Measurements from ENCODE around the gene SORCS2.

Gene SORCS2

DNA sequence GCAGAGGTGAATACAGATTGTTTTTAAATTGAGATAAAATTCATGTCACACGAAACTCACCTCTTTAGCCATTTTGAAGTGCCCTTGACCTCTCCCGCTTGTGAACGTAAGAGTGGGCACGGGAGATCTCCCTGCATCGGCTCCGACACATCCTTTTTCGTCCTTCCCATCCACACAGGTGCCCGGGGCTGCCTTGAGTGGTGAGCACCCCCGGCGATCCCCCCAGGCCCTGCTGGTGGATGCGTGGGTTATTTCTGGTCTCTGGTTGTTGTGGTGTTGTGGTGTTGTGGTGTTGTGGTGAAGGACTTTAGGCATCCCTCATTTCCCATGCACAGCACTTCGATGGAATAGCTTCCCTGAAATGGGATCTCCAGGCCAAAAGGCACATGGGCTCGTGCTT lies 196.3 kb downstream of the SORCS2 start:
- Histone ChIP-seq H3K36me3 (ENCODE audit: control insufficient read depth in 4 of 4, insufficient read depth in 4 of 4, low read length in 3 of 4) (no peaks in the 10 kb centered on the region), H3K4me1 (ENCODE audit: control extremely low read depth in 1 of 4, control insufficient read depth in 4 of 4, insufficient read depth in 4 of 4, low read length in 3 of 4) (no peaks in the 10 kb centered on the region), H3K27ac (ENCODE audit: insufficient read depth in 1 of 2, low read depth in 1 of 2, low read length in 2 of 2, poor library complexity in 1 of 2, severe bottlenecking in 2 of 2) (no peak overlapping the region), H3K27me3 (replicated peaks in 2 of 5; ENCODE audit: control insufficient read depth in 4 of 5, insufficient read depth in 5 of 5, low read length in 4 of 5) (peaks cover 0 to 54% (median 3%) of the 10 kb centered on the region in 5 experiments), H3K4me3 (ENCODE audit: control insufficient read depth in 1 of 7, extremely low read depth in 1 of 7, insufficient read depth in 4 of 7, low read depth in 2 of 7, low read length in 6 of 7) (no peak overlapping the region), H3K9me3 (ENCODE audit: control extremely low read depth in 1 of 5, control insufficient read depth in 4 of 5, insufficient read depth in 2 of 5, low read depth in 1 of 5, low read length in 4 of 5) (peaks cover 0 to 5% (median 0%) of the 10 kb centered on the region in 5 experiments)
- POLR2A ChIA-PET: no interaction called here
- no peak for DNase-seq
- CTCF ChIA-PET: no interaction called here
- WGBS (ENCODE audit: insufficient coverage): 85% methylated on average over 7 of the region's 13 CpGs

DNA sequence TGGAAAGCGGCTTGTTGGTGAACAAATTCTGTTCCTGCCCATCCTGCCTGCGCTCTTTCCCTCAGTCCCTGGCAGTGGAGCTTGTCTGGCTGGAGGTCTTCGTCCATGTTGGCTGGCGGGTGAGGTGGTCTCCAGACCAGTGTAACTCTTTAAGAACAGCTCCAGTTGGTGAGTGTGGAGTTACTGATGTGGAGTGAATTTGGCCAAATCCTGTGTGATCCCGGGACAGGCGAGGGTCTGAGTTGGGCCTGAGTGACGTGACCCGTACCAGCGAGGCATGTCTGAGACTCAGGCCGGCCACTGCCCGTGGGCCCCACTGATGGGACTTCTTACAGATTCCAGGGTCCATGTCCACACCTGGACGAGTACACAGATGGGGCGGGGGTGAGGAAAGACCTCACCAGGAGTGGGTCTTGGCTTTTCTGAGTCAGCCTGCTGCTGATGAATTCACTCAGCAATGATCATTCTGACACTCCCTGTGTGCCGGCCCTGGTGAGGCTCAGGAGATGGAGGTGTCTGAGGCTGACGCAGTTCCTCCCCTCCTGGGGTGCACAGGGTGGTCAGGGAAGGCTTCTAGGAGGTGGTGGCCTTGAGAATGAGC lies 196.9 kb downstream of the SORCS2 start:
- H3K9me3 ChIP-seq (ENCODE audit: control extremely low read depth in 1 of 5, control insufficient read depth in 4 of 5, insufficient read depth in 2 of 5, low read depth in 1 of 5, low read length in 4 of 5): peaks cover 0 to 5% (median 0%) of the 10 kb centered on the region in 5 experiments
- 90% methylated on average over 14 of the region's 15 CpGs for WGBS (ENCODE audit: insufficient coverage)
- no peak overlapping the region for H3K4me3 ChIP-seq (ENCODE audit: control insufficient read depth in 1 of 7, extremely low read depth in 1 of 7, insufficient read depth in 4 of 7, low read depth in 2 of 7, low read length in 6 of 7)
- H3K27me3 ChIP-seq (replicated peaks in 2 of 5; ENCODE audit: control insufficient read depth in 4 of 5, insufficient read depth in 5 of 5, low read length in 4 of 5): peaks cover 0 to 59% (median 5%) of the 10 kb centered on the region in 5 experiments
- no peak for DNase-seq
- no peaks in the 10 kb centered on the region for H3K4me1 ChIP-seq (ENCODE audit: control extremely low read depth in 1 of 4, control insufficient read depth in 4 of 4, insufficient read depth in 4 of 4, low read length in 3 of 4)
- H3K36me3 ChIP-seq (ENCODE audit: control insufficient read depth in 4 of 4, insufficient read depth in 4 of 4, low read length in 3 of 4): no peaks in the 10 kb centered on the region
- POLR2A ChIA-PET: no interaction called here
- CTCF ChIA-PET: no interaction called here
- no peak overlapping the region for H3K27ac ChIP-seq (ENCODE audit: insufficient read depth in 1 of 2, low read depth in 1 of 2, low read length in 2 of 2, poor library complexity in 1 of 2, severe bottlenecking in 2 of 2)

DNA sequence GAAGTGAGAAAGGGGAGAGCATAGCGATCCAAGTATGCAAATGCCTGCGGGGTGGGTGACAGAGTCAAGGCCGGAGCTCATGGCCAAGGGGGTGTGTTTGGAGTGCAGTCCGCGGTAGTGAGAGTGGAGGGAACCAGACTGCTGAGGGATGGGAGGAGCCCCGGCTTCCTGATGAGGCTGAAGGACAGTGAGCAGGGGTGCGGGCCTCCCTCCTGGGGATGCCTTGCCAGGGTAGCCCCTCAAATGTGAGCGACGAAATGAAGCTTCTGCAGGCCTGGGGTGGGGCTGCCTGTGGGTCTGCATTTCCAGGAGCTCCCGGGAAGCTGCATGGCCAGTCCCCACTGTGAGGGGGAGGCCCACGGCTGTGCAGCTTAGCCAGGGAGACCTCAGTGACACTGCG lies 197.4 kb downstream of the SORCS2 start:
- Histone ChIP-seq H3K4me3 (ENCODE audit: control insufficient read depth in 1 of 7, extremely low read depth in 1 of 7, insufficient read depth in 4 of 7, low read depth in 2 of 7, low read length in 6 of 7) (no peak overlapping the region), H3K36me3 (ENCODE audit: control insufficient read depth in 4 of 4, insufficient read depth in 4 of 4, low read length in 3 of 4) (no peaks in the 10 kb centered on the region), H3K9me3 (ENCODE audit: control extremely low read depth in 1 of 5, control insufficient read depth in 4 of 5, insufficient read depth in 2 of 5, low read depth in 1 of 5, low read length in 4 of 5) (peaks cover 0 to 5% (median 0%) of the 10 kb centered on the region in 5 experiments), H3K27me3 (replicated peaks in 2 of 5; ENCODE audit: control insufficient read depth in 4 of 5, insufficient read depth in 5 of 5, low read length in 4 of 5) (peaks cover 0 to 62% (median 2%) of the 10 kb centered on the region in 5 experiments), H3K27ac (ENCODE audit: insufficient read depth in 1 of 2, low read depth in 1 of 2, low read length in 2 of 2, poor library complexity in 1 of 2, severe bottlenecking in 2 of 2) (no peak overlapping the region), H3K4me1 (ENCODE audit: control extremely low read depth in 1 of 4, control insufficient read depth in 4 of 4, insufficient read depth in 4 of 4, low read length in 3 of 4) (no peaks in the 10 kb centered on the region)
- ChIA-PET POLR2A (no interaction called here), CTCF (no interaction called here)
- WGBS (ENCODE audit: insufficient coverage): 54% methylated on average over 12 of the region's 12 CpGs
- no peak for DNase-seq

DNA sequence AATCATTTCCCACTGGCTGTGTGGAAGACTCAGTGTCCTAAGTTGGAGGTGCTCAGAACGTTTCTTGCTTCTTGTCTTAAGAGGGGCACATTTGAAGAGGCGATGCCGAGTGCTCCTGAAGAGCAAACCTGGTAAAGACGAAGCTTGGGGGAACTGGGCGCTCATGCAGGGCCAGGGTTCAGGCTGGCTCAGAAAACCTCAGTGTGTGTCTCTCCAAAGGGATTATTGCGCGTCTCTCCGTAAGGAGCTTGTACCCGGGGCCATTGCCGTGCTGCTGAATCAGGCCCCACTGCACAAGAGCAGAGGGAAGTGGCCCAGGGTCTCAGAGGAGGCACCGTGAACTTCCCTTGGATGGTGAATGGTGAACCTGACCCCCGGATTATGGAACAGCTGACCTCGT lies 198.0 kb downstream of the SORCS2 start:
- H3K9me3 ChIP-seq (ENCODE audit: control extremely low read depth in 1 of 5, control insufficient read depth in 4 of 5, insufficient read depth in 2 of 5, low read depth in 1 of 5, low read length in 4 of 5): peaks cover 0 to 5% (median 0%) of the 10 kb centered on the region in 5 experiments
- ChIA-PET POLR2A (no interaction called here), CTCF (no interaction called here)
- 89% methylated on average over 13 of the region's 13 CpGs for WGBS (ENCODE audit: insufficient coverage)
- no peaks in the 10 kb centered on the region for H3K4me1 ChIP-seq (ENCODE audit: control extremely low read depth in 1 of 4, control insufficient read depth in 4 of 4, insufficient read depth in 4 of 4, low read length in 3 of 4)
- no peaks in the 10 kb centered on the region for H3K36me3 ChIP-seq (ENCODE audit: control insufficient read depth in 4 of 4, insufficient read depth in 4 of 4, low read length in 3 of 4)
- no peak for DNase-seq
- no peak overlapping the region for H3K4me3 ChIP-seq (ENCODE audit: control insufficient read depth in 1 of 7, extremely low read depth in 1 of 7, insufficient read depth in 4 of 7, low read depth in 2 of 7, low read length in 6 of 7)
- H3K27ac ChIP-seq (ENCODE audit: insufficient read depth in 1 of 2, low read depth in 1 of 2, low read length in 2 of 2, poor library complexity in 1 of 2, severe bottlenecking in 2 of 2): no peak overlapping the region
- peaks cover 0 to 66% (median 2%) of the 10 kb centered on the region in 5 experiments for H3K27me3 ChIP-seq (replicated peaks in 2 of 5; ENCODE audit: control insufficient read depth in 4 of 5, insufficient read depth in 5 of 5, low read length in 4 of 5)

DNA sequence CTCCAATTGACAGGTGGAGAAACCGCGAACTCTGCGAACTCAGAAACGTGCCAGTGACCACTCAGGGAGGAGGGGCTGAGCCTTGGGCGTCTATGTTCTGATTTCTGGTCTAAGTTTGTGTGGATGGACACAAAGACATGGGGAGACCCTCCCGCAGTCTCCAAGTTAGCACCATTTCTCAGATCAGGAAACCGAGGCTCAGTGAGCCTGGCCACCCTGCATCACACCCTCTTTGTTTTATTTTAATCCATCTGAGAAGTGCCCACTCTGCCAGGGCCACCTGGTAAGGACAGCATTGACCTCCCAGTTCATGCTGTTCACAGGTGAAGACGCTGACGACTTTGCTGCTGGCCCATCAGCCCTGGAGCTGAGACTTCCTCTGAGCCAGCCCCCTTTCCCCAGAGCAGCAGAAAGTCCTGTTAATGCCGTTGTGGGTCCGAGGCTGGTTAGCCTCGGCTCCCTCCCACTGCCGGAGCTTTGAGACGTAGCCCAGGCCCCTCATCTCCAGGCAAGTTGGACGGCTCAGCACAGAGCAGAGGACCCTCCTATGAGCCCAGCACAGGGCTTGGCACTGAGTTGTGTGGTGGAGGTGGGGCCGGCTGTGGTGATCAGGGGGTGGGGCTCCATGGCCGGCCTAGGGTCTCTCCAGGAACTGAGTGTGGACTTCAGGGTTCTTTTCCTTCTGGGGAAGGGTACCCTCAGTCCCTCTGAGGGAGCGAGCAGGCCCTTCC lies 198.7 kb downstream of the SORCS2 start:
- Histone ChIP-seq H3K27ac (ENCODE audit: insufficient read depth in 1 of 2, low read depth in 1 of 2, low read length in 2 of 2, poor library complexity in 1 of 2, severe bottlenecking in 2 of 2) (no peak overlapping the region), H3K27me3 (replicated peaks in 2 of 5; ENCODE audit: control insufficient read depth in 4 of 5, insufficient read depth in 5 of 5, low read length in 4 of 5) (peaks cover 0 to 73% (median 2%) of the 10 kb centered on the region in 5 experiments)
- WGBS (ENCODE audit: insufficient coverage): 75% methylated on average over 15 of the region's 18 CpGs

DNA sequence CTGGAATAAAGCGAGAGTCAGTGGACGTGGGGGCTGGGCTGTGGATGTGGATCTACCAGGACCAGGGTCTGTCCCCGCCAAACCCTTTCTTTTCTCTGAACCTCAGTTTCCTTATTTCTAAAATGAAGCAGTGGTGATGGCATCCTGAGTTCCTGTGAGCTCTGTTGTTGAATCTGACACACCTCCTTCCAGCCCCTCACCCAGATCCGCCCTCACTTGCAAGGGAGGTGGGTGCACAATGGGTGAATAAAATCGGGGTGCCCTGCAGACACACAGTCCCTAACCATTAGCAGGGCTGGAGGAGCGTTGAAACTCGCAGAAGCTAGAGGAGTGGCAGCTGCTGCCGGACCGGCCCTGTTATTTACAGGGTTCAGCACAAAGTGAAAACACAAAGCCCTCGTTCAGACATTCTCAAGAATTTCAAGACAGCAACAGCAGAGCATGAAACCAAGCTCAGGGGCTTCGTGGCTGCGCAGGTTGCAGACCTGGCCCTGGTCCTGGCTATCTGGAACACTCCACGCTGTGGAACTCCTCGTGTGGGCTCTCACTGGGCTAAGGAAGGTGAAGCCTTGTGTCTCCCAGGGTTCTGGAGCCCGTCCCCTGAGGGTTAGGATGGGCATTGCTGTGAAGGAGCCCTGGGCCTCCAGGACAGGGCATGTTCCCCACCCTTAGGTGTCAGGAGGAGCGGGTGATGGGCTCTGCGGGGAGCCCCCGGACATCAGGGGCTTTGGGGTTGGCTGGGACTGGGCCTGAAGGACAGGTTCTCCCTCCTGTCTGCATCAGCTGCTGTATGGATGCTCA lies 199.5 kb downstream of the SORCS2 start:
- peaks cover 0 to 81% (median 2%) of the 10 kb centered on the region in 5 experiments for H3K27me3 ChIP-seq (replicated peaks in 2 of 5; ENCODE audit: control insufficient read depth in 4 of 5, insufficient read depth in 5 of 5, low read length in 4 of 5)
- ChIA-PET POLR2A (no interaction called here), CTCF (interaction anchor here (0.9 kb wide), 1 partner anchor 87 kb away, joined by 3 read pairs; no protein-coding TSS in a partner anchor)
- no peak overlapping the region for H3K4me3 ChIP-seq (ENCODE audit: control insufficient read depth in 1 of 7, extremely low read depth in 1 of 7, insufficient read depth in 4 of 7, low read depth in 2 of 7, low read length in 6 of 7)
- no peak overlapping the region for H3K27ac ChIP-seq (ENCODE audit: insufficient read depth in 1 of 2, low read depth in 1 of 2, low read length in 2 of 2, poor library complexity in 1 of 2, severe bottlenecking in 2 of 2)
- no peaks in the 10 kb centered on the region for H3K36me3 ChIP-seq (ENCODE audit: control insufficient read depth in 4 of 4, insufficient read depth in 4 of 4, low read length in 3 of 4)
- 85% methylated on average over 14 of the region's 18 CpGs for WGBS (ENCODE audit: insufficient coverage)
- H3K9me3 ChIP-seq (ENCODE audit: control extremely low read depth in 1 of 5, control insufficient read depth in 4 of 5, insufficient read depth in 2 of 5, low read depth in 1 of 5, low read length in 4 of 5): peaks cover 0 to 2% (median 0%) of the 10 kb centered on the region in 5 experiments
- H3K4me1 ChIP-seq (ENCODE audit: control extremely low read depth in 1 of 4, control insufficient read depth in 4 of 4, insufficient read depth in 4 of 4, low read length in 3 of 4): no peaks in the 10 kb centered on the region
- DNase-seq: no peak

More for the DNA sequence above, 198.7 kb downstream of the SORCS2 start:
- H3K4me1 ChIP-seq (ENCODE audit: control extremely low read depth in 1 of 4, control insufficient read depth in 4 of 4, insufficient read depth in 4 of 4, low read length in 3 of 4): no peaks in the 10 kb centered on the region
- ChIA-PET POLR2A (no interaction called here), CTCF (interaction anchor here (0.9 kb wide), 1 partner anchor 86 kb away, joined by 3 read pairs; no protein-coding TSS in a partner anchor)
- no peak for DNase-seq
- peaks cover 0 to 2% (median 0%) of the 10 kb centered on the region in 5 experiments for H3K9me3 ChIP-seq (ENCODE audit: control extremely low read depth in 1 of 5, control insufficient read depth in 4 of 5, insufficient read depth in 2 of 5, low read depth in 1 of 5, low read length in 4 of 5)
- H3K36me3 ChIP-seq (ENCODE audit: control insufficient read depth in 4 of 4, insufficient read depth in 4 of 4, low read length in 3 of 4): no peaks in the 10 kb centered on the region
- no peak overlapping the region for H3K4me3 ChIP-seq (ENCODE audit: control insufficient read depth in 1 of 7, extremely low read depth in 1 of 7, insufficient read depth in 4 of 7, low read depth in 2 of 7, low read length in 6 of 7)

Measured in common myeloid progenitor, CD34-positive (primary cell).